GM19099 (cell line): ENCODE results near the gene ZC3H11A.

ENCODE experiments used
- POLR2A ChIP-seq: IDR thresholded peaks from 3 replicates; pipeline ENCODE4 v1.6.1; 2011; ENCODE audit warnings: low read depth; ENCODE audit not compliant: insufficient read length; ENCODE audit errors: extremely low read depth

Gene ZC3H11A

DNA sequence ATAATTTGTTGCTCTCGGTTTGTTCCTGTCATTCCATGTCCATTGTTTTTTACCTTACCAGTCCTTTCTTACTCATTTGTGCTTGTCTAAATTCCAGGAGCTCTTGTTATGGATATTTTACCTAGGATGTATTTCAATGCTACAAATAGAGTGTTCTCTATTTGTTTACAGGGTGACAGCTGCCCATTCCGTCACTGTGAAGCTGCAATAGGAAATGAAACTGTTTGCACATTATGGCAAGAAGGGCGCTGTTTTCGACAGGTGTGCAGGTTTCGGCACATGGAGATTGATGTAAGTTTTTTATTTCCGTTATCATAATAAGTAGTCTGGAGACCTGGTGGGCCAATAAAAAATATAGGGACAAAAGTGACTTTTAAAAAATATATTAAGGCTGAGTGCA, 23.0 kb downstream of the ZC3H11A start:
- no peak for TF ChIP-seq POLR2A

- TF ChIP-seq POLR2A, result no peak
Observed at GRCh38 chr1:203823306-203823705, 27.9 kb downstream of the ZC3H11A start.

DNA sequence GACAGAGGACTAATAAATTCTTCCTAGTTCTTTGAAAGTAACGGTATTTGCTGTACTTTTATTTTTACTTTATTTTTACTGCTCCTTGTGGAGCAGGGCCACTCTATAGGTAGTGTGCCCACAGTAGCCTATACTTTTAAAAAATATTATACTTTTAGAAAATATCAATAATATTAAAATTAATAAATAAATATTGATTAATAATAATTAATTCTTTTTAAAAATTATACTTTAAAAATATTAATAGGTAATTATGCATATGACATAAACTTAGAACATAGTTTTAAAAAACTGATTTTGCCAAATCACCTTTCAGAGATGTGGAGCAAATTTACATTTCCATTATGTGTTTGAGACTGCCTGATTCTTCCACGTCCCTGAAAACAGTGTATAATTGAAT, 30.8 kb downstream of the ZC3H11A start:
- TF ChIP-seq POLR2A, result no peak

- no peak for TF ChIP-seq POLR2A
Observed at GRCh38 chr1:203828002-203828401, 32.6 kb downstream of the ZC3H11A start.

- TF ChIP-seq POLR2A, result no peak
Observed at GRCh38 chr1:203828503-203828902, 33.1 kb downstream of the ZC3H11A start.

GRCh38 chr1:203835476-203835875, 40.1 kb downstream of the ZC3H11A start:
- TF ChIP-seq POLR2A, result no peak

GRCh38 chr1:203839081-203839480, 43.7 kb downstream of the ZC3H11A start:
- TF ChIP-seq POLR2A, result no peak

- no peak for TF ChIP-seq POLR2A
Observed at GRCh38 chr1:203840208-203840808, 44.9 kb downstream of the ZC3H11A start.

DNA sequence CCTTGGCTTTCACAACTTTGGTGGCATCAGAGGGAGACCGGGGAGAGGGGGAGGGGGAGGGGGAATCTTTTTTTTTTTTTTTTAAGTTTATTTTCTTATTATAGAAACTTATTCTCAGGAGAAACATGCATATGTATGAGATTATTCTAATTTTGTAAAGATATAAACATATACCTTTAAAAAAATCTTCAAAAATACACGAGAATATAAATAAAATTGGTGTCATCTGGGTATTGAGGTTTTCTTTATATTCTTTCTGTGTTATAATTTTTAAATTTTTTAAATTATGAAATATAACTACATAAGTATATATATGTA, 47.1 kb downstream of the ZC3H11A start:
- no peak for TF ChIP-seq POLR2A

DNA sequence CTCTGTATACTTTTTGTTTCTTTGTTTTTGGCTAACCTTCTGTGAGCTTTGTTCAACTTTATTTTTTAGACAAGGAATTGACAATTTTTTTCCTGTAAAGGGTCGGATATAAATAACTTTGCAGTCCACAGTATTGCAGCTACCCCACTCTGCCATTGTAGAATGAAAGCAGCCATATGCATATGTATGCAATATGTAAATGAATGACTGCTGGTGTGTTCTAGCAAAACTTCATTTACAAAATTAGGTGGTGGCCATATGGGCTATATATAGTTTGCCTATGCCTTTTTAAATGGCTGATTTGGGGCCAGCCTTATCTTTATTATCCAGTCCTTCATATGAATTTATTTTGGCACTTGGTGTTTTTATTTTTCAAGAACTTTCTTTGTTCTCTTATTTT, 48.0 kb downstream of the ZC3H11A start:
- no peak for TF ChIP-seq POLR2A
